ENCODE measurements around the gene GLIS1. TPM values are rescaled to one million over a fixed set of nuclear protein-coding genes. Genes with fewer than 3 reads are reported as not detected.
A peak's percentile ranks its signal among the peaks of the same experiment; 100 is the strongest.
"Not testable (repeated sequence)": the region's sequence is repeated elsewhere in the genome, so short reads cannot be mapped to it uniquely, and the experiment has no call there.

Gene GLIS1
- total RNA-seq, 2 donors from 2014 or later, result not detected

GRCh38 chr1:53557369-53557768 lies 181.6 kb downstream of the GLIS1 start:
- no peak for ATAC-seq
- H3K27ac Mint-ChIP-seq, result no peak overlapping the region
- H3K27me3 Mint-ChIP-seq, result peaks cover 9 to 10% of the 10 kb centered on the region in 2 donors
- H3K4me1 Mint-ChIP-seq (ENCODE audit: low read depth in 2 of 2), result peaks cover 17 to 26% of the 10 kb centered on the region in 2 donors
- H3K9me3 Mint-ChIP-seq, result no peaks in the 10 kb centered on the region
- no peaks in the 10 kb centered on the region for H3K36me3 Mint-ChIP-seq
- no peak overlapping the region for H3K4me3 Mint-ChIP-seq
- DNase-seq (ENCODE audit: low spot score), result peak; percentile 51

- Mint-ChIP-seq H3K27ac (no peak overlapping the region), H3K9me3 (no peaks in the 10 kb centered on the region), H3K4me1 (ENCODE audit: low read depth in 2 of 2) (peaks cover 13 to 23% of the 10 kb centered on the region in 2 donors), H3K27me3 (peaks cover 9 to 13% of the 10 kb centered on the region in 2 donors), H3K4me3 (no peak overlapping the region), H3K36me3 (no peaks in the 10 kb centered on the region)
- ATAC-seq (no peak), DNase-seq (ENCODE audit: low spot score) (peak; percentile 22)
Measured at GRCh38 chr1:53556657-53557227, 182.2 kb downstream of the GLIS1 start.

- not testable (repeated sequence) for H3K27ac Mint-ChIP-seq; H3K9me3 Mint-ChIP-seq; ATAC-seq; DNase-seq (ENCODE audit: low spot score); H3K36me3 Mint-ChIP-seq; H3K4me3 Mint-ChIP-seq
- Mint-ChIP-seq H3K27me3 (peaks cover 10 to 16% of the 10 kb centered on the region in 2 donors), H3K4me1 (ENCODE audit: low read depth in 2 of 2) (peaks cover 15 to 26% of the 10 kb centered on the region in 2 donors)
Measured at GRCh38 chr1:53555620-53556326, 183.2 kb downstream of the GLIS1 start.

DNA sequence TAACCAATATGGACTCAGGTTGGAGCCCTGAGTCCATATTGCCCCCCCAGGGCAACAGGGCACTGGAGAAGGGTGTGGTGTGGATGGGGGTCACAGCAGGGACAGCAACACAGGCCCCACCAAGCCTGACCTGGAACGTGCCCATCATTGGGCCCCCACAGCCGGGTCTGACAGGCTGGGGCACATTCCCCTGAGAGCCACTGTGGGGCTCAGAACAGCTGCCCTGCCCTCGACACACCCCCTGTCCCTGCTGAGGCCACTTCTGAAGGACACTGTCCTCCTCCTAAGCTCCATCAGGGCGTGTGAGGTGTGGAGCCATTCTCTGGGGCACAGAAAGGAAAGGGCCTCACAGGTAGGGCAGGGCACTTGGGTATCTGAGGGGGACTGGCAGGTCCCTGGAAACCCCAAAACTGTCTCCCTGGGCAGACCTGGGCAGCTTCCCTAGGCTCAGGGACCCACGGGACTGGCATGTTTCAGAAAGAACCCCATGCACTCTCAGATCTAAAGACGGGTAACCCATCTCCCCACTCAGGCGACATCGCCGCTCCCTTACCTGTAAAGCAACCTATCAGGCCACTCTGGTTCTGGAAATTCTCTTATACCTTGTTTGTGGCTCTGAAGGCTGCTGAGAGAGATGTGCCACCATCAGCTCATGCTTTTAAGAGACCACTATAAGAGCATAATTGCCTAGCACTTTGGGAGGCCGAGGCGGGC lies 184.2 kb downstream of the GLIS1 start:
- Mint-ChIP-seq H3K36me3 (no peaks in the 10 kb centered on the region), H3K4me1 (ENCODE audit: low read depth in 2 of 2) (peaks cover 24 to 32% of the 10 kb centered on the region in 2 donors), H3K4me3 (no peak overlapping the region), H3K9me3 (no peaks in the 10 kb centered on the region), H3K27ac (no peak overlapping the region), H3K27me3 (peaks cover 10 to 12% of the 10 kb centered on the region in 2 donors)
- DNase-seq (ENCODE audit: low spot score) (peak; percentile 46), ATAC-seq (no peak)

DNA sequence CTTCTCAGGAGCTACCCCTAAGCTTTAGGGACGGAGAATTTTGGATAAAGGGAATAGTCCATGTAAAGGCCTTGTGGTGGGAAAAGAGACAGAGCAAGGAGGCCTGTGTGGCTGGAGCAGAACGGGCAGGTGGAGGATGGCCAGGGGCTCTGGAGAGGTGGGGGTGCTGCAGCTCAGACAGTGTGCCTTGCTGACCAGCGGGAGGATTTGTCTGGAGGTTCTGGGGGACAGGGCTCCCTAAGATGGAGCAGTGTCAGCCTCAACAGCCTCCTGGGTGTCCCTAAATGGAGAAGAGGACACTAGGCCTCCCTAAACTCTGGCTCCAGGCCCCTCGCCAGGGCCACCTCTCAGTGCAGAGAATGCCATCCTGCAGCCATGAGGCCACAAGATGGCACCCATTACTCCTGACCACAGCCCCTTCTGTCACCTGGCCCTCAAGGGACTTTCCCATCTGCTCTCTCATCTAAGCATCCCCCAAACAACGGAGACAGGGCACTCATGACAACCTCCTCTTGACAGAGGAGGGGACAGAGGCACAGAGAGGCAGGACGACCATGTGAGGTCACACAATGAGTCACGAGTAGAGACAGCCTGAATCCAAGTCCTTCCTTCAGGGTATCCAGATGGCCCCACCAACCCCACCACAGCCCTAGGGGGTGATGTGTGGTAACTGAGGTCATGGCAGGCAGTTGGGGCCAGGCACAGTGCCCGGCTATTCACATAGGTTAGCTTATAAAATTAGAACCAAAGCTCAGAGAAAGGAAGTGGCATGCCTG lies 185.0 kb downstream of the GLIS1 start:
- Mint-ChIP-seq H3K4me3 (peak overlapping the region; percentile 17), H3K27ac (no peak overlapping the region), H3K9me3 (no peaks in the 10 kb centered on the region), H3K4me1 (ENCODE audit: low read depth in 2 of 2) (peaks cover 31 to 37% of the 10 kb centered on the region in 2 donors), H3K36me3 (no peaks in the 10 kb centered on the region), H3K27me3 (peaks cover 14 to 15% of the 10 kb centered on the region in 2 donors)
- ATAC-seq (peak; percentile 56 to 65), DNase-seq (ENCODE audit: low spot score) (peak; percentile 60)

DNA sequence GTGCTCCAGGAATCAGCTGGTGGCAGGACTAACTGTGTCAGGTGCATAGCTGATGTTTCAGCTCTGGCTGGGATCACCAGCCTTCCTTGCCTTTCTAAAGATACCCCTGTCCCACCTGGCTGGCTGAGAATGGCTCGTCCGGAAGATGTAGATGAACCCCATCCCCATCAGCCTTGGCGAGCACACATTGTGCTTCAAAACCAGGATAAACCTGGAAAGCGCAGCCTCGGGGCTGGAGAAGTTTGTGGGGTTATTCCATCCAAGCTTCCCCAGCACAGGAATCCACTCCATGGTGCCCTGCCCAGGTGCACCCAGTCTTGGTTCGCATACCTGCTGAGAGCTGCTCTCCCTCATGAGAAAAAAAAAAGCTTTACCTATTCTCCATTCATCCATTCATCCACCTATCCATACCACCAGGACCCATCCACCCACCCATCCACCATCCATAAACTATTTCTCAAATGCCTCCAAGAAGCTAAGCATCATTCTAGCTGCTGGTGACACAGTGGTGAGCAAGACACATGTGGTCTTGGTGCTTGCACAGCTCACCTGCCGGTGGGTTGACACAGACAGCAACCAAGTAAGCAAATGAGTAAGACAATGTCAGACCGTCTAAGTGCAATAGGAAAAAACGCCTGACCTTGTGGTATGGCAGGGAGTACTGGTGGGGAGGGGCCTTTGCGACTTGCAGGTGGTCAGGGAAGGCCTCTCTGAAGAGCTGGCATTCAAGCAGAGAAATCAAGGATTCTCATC lies 185.8 kb downstream of the GLIS1 start:
- H3K4me1 Mint-ChIP-seq (ENCODE audit: low read depth in 2 of 2), result peaks cover 31 to 38% of the 10 kb centered on the region in 2 donors
- no peak overlapping the region for H3K27ac Mint-ChIP-seq
- no peaks in the 10 kb centered on the region for H3K9me3 Mint-ChIP-seq
- DNase-seq (ENCODE audit: low spot score), result peak; percentile 57
- peak overlapping the region; percentile 17 for H3K4me3 Mint-ChIP-seq
- no peaks in the 10 kb centered on the region for H3K36me3 Mint-ChIP-seq
- peaks cover 17% of the 10 kb centered on the region in 2 donors for H3K27me3 Mint-ChIP-seq
- ATAC-seq, result peak; percentile 44 to 56

DNA sequence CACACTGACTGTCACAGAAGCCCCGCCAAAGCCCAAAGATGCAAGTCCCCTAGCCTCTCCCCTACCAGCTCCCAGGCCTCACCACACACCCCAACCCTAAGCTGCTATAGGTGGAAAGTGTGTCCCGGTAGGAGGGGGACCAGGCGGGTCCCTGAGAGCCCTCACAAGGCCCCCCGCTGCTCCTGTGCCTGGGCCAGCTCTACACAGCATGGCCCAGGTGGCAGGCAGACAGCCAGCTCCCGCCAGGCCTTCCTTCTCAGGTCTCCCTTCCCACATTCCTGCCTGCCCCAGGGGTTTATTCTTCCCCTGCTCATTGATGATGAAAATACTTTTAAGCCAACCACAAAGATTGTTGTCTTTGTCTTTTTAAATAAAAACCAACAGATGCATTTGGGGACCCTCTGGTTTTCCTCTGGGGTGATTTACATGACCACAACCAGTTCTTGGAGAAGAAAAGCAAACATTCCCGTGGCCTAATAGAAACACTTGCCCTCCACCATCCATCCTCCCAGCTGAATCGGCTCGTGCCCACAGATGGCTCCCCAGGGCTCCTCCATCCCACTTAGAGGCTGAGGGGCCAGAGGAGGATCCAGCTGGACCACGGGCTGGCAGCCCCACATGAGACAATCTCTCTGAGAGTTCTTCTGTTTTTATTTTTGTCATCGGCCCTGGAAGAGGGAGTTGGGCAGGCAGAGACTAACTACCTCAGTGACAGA lies 186.7 kb downstream of the GLIS1 start:
- Mint-ChIP-seq H3K4me1 (ENCODE audit: low read depth in 2 of 2) (peaks cover 31 to 38% of the 10 kb centered on the region in 2 donors), H3K4me3 (no peak overlapping the region), H3K27ac (no peak overlapping the region), H3K36me3 (no peaks in the 10 kb centered on the region), H3K9me3 (no peaks in the 10 kb centered on the region), H3K27me3 (peaks cover 17% of the 10 kb centered on the region in 2 donors)
- ATAC-seq (no peak), DNase-seq (ENCODE audit: low spot score) (peak; percentile 56)

DNA sequence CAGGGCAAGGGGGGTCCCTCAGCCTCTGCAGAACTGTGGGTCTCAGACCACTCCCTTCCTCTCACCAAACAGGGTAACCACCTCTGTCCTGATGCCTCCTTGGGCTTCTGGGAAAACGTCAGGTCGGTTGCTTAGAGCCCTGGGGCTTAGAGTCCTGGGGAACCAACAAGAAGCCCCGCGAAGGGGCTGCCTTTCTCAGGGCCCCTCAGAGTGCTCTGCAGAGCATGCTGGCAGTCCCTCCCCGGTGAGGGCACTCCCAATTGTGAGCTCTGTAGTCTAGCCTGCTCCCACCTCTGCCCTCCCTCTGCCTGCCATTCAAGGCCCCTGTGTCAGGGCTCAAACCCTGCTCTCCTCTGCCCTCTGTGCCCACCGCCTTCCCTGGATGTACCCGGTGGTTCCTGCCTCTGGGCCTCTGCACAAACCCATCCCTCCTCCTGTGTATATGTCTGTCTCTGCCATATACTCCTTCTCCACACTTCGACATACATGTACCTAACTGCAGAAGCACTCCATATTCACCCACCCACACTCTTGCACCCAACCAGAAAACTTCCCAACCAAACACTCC lies 187.5 kb downstream of the GLIS1 start:
- Mint-ChIP-seq H3K9me3 (no peaks in the 10 kb centered on the region), H3K4me3 (no peak overlapping the region), H3K36me3 (no peaks in the 10 kb centered on the region), H3K4me1 (ENCODE audit: low read depth in 2 of 2) (peaks cover 31 to 38% of the 10 kb centered on the region in 2 donors), H3K27ac (no peak overlapping the region), H3K27me3 (peaks cover 17% of the 10 kb centered on the region in 2 donors)
- ATAC-seq (no peak), DNase-seq (ENCODE audit: low spot score) (peak; percentile 58)

- peaks cover 31 to 38% of the 10 kb centered on the region in 2 donors for H3K4me1 Mint-ChIP-seq (ENCODE audit: low read depth in 2 of 2)
- peak overlapping the region in 1 of 2 donors; percentile 53 for H3K27ac Mint-ChIP-seq
- DNase-seq (ENCODE audit: low spot score) (peak; percentile 77), ATAC-seq (peak; percentile 77 to 86)
- H3K4me3 Mint-ChIP-seq, result peak overlapping the region; percentile 30
- no peaks in the 10 kb centered on the region for H3K36me3 Mint-ChIP-seq
- no peaks in the 10 kb centered on the region for H3K9me3 Mint-ChIP-seq
- peaks cover 17 to 22% of the 10 kb centered on the region in 2 donors for H3K27me3 Mint-ChIP-seq
Measured at GRCh38 chr1:53550201-53550741, 188.7 kb downstream of the GLIS1 start.

DNA sequence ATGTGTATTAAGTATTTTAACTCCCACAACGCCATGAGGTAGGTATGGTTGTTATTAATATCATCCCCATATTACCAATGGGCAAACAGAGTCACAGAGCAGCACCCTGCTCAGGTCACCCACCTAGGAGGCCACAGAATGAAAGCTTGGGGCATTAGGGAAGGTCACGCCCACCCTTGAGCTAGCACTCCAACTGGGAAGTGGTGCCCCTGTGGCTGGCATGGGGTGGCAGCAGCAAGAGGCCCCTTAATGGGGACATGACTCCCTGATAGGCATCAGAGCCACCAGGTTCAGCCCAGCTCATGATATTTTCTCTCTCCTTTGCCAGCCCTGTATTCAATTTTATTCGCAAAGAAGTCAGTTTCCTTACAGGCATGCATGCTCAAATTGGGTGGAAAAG lies 189.2 kb downstream of the GLIS1 start:
- peaks cover 17 to 22% of the 10 kb centered on the region in 2 donors for H3K27me3 Mint-ChIP-seq
- H3K27ac Mint-ChIP-seq, result peak overlapping the region in 1 of 2 donors; percentile 53
- no peak for ATAC-seq
- DNase-seq (ENCODE audit: low spot score), result peak; percentile 29
- H3K4me1 Mint-ChIP-seq (ENCODE audit: low read depth in 2 of 2), result peaks cover 31 to 38% of the 10 kb centered on the region in 2 donors
- no peaks in the 10 kb centered on the region for H3K36me3 Mint-ChIP-seq
- no peaks in the 10 kb centered on the region for H3K9me3 Mint-ChIP-seq
- H3K4me3 Mint-ChIP-seq, result no peak overlapping the region

DNA sequence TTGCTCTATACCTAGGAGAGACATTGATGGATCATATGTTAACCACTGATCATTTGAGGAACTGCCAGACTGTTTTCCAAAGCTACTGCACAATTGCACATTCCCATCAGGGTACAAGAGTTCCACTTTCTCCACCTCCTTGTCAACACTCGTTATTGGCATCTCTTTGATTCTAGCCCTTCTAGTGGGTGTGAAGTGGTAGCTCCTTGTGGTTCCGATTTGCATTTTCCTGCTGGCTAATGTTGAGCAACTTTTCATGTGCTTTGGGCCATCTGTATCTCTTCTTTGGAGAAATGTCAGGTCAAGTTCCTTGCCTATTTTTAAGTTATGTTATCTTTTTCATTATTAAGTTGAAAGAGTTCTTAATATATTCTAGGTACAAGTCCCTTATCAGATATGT lies 189.7 kb downstream of the GLIS1 start:
- Mint-ChIP-seq H3K36me3 (no peaks in the 10 kb centered on the region), H3K4me1 (ENCODE audit: low read depth in 2 of 2) (peaks cover 31 to 38% of the 10 kb centered on the region in 2 donors), H3K27ac (peak overlapping the region in 1 of 2 donors; percentile 53), H3K4me3 (no peak overlapping the region), H3K27me3 (peaks cover 17 to 22% of the 10 kb centered on the region in 2 donors), H3K9me3 (no peaks in the 10 kb centered on the region)
- no peak for DNase-seq (ENCODE audit: low spot score)
- ATAC-seq, result no peak

- Mint-ChIP-seq H3K4me3 (no peak overlapping the region), H3K36me3 (no peaks in the 10 kb centered on the region), H3K4me1 (ENCODE audit: low read depth in 2 of 2) (peaks cover 21 to 26% of the 10 kb centered on the region in 2 donors), H3K9me3 (no peaks in the 10 kb centered on the region), H3K27ac (no peak overlapping the region), H3K27me3 (peaks cover 16 to 17% of the 10 kb centered on the region in 2 donors)
- DNase-seq (ENCODE audit: low spot score) (peak; percentile 35), ATAC-seq (no peak)
Measured at GRCh38 chr1:53548031-53548491, 190.9 kb downstream of the GLIS1 start.

Measured in natural killer cell treated with Interleukin-12 subunit alpha and Interleukin-12 subunit beta and Interleukin-15 and Interleukin-18, amount 100 ng/mL, for 72 hours (primary cell).